Tibial nerve (tissue), 4 donors: ENCODE data around the gene NET1. TPM values are rescaled to one million over a fixed set of nuclear protein-coding genes. Genes with fewer than 3 reads are reported as not detected.

Experiments used
- DNase-seq, 2 donors: peaks; one replicate each; pipeline ENCODE4 v3.0.0-alpha.2; 2019; ENCODE audit warnings: low spot score in 2 of 2
- H3K27ac ChIP-seq, 4 donors: fragments of 200-600 bp; sonication (generic) in 3 of 4; one replicate each; pipeline ENCODE4 v1.5.1; 2017 to 2019; ENCODE audit warnings: mild to moderate bottlenecking in 1 of 4
- H3K27me3 ChIP-seq, 2 donors: fragments of 200-600 bp; sonication (generic) in 1 of 2; one replicate each; pipeline versions ENCODE4 v1.5.1 to v1.6.0; 2017 to 2019
- H3K36me3 ChIP-seq, 3 donors: fragments of 200-600 bp; sonication (generic); one replicate each; pipeline ENCODE4 v1.5.1; 2018 to 2019
- H3K4me1 ChIP-seq, 4 donors: fragments of 200-600 bp; sonication (generic) in 3 of 4; one replicate each; pipeline ENCODE4 v1.5.1; 2017 to 2019
- H3K4me3 ChIP-seq, 4 donors: fragments of 200-600 bp; sonication (generic) in 3 of 4; one replicate each; pipeline ENCODE4 v1.5.1; 2017 to 2019; ENCODE audit warnings: mild to moderate bottlenecking in 1 of 4, moderate library complexity in 1 of 4
- H3K9me3 ChIP-seq, 4 donors: fragments of 200-600 bp; sonication (generic) in 3 of 4; one replicate each; pipeline ENCODE4 v1.5.1; 2017 to 2019
- CTCF ChIP-seq, 5 experiments: fragments of 200-600 bp in 3 of 5; fragments of 450-650 bp in 2 of 5; sonication (generic) in 3 of 5; IDR thresholded peaks; one replicate each; pipeline ENCODE4 v1.5.1; 2016 to 2019; ENCODE audit warnings: antibody characterized with exemption in 5 of 5, mild to moderate bottlenecking in 3 of 5, moderate library complexity in 2 of 5
- EP300 ChIP-seq, 2 donors: sonication (generic); formaldehyde crosslinking; IDR thresholded peaks; one replicate each; pipeline ENCODE4 v1.6.1; 2017; ENCODE audit warnings: antibody characterized with exemption in 2 of 2, mild to moderate bottlenecking in 1 of 2
- POLR2A ChIP-seq, 2 donors: fragments of 450-650 bp; IDR thresholded peaks; one replicate each; pipeline ENCODE4 v1.6.1; 2017; ENCODE audit warnings: antibody characterized with exemption in 2 of 2, mild to moderate bottlenecking in 2 of 2, moderate library complexity in 2 of 2
- WGBS, 2 donors: methylation state at CpG; one replicate each; pipeline ENCODE4 v1.1.5; 2018; 5-methylcytosine and 5-hydroxymethylcytosine counted together
- total RNA-seq, 4 donors: library from RNA; depleted of rRNA; stranded (reverse); fragments of >200 nt; gene quantifications; one replicate each; pipeline ENCODE4 v1.1.0, GENCODE V29; 2016

NET1 gene
- total RNA-seq, 4 donors from 2014 or later = 66.0 to 133 (median 91.3) TPM

DNA sequence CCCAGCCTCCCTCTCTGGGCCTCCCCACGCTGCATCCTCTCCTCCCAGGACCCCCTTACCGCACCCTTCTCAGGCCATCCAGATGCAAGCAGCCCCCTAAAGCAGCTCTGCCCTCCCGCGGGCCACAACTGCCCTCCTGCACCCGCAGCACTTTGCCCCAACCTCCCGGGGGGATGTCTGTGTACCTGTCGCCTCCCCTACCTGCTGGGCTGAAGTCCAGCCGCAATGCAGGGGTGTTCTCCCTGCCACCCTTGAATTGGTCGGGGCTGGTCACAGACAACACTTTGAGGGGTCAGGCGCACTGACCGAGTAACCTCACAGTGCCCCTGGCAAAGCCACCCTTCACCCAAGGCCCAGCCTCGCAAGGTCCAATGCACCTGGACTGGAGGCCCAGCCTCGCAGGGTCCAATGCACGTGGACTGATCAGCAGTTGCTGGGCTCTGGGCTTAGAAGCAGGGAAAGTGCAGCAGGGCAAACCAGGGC lies 95.3 kb downstream of the NET1 start:
- TF ChIP-seq CTCF (IDR thresholded peaks at IDR 0.05) = no peak
- TF ChIP-seq POLR2A (IDR thresholded peaks at IDR 0.05) = no peak
- TF ChIP-seq EP300 (IDR thresholded peaks at IDR 0.05) = no peak

DNA sequence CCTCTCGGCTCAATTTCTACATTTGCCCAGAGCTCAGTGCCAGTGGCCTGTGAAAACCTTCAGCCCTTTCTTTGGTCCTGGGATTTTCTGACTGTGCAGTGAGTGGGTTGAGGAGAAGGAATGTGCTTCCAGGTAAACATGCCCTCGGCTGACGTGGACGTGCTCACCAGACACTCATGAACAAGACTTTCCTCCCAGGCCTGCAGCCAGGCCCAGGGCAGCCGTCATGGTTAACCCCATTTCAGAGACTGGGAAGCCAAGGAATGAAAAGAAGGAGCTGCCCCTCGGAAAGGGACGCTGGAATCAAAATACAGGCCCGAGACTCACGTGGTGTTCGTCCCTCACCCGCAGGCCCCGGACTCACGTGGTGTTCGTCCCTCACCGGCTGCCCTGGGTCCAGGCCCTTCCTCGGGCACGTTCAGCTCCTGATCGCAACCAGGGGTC lies 95.8 kb downstream of the NET1 start:
- Histone ChIP-seq H3K4me1 (no peaks in the 10 kb centered on the region), H3K27me3 (no peaks in the 10 kb centered on the region), H3K9me3 (no peaks in the 10 kb centered on the region), H3K36me3 (no peaks in the 10 kb centered on the region), H3K27ac (no peak overlapping the region), H3K4me3 (no peak overlapping the region)
- DNase-seq = no peak
- 88 to 94% methylated on average over 18 of the region's 18 CpGs for WGBS, 2 donors
- TF ChIP-seq CTCF (IDR thresholded peaks at IDR 0.05) (no peak), EP300 (IDR thresholded peaks at IDR 0.05) (no peak), POLR2A (IDR thresholded peaks at IDR 0.05) (no peak)

More for the DNA sequence above, 95.3 kb downstream of the NET1 start:
- no peaks in the 10 kb centered on the region for H3K4me1 ChIP-seq
- H3K27ac ChIP-seq = no peak overlapping the region
- H3K27me3 ChIP-seq = no peaks in the 10 kb centered on the region
- H3K4me3 ChIP-seq = no peak overlapping the region
- 87 to 95% methylated on average over 10 to 14 of the region's 14 CpGs for WGBS, 2 donors
- no peak for DNase-seq
- no peaks in the 10 kb centered on the region for H3K9me3 ChIP-seq
- no peaks in the 10 kb centered on the region for H3K36me3 ChIP-seq

Other genes with a start within 250 kb of the NET1 start
- not detected for gene AKR1C8, start 227.4 kb upstream of the NET1 start, total RNA-seq
- gene AKR1C4, start 215.7 kb upstream of the NET1 start, total RNA-seq = not detected
- not detected for gene UCN3, start 47.6 kb upstream of the NET1 start, total RNA-seq
- under 1 TPM in 2 of 4 donors, not detected in 2; 0.21 to 0.22 TPM for gene TUBAL3, start 7.7 kb upstream of the NET1 start, total RNA-seq
- gene CALML5, start 87.0 kb downstream of the NET1 start, total RNA-seq = not detected
- not detected for gene CALML3, start 112.4 kb downstream of the NET1 start, total RNA-seq